ENCODE results near the gene ZNF746.
"Not testable (repeated sequence)": the region's sequence is repeated elsewhere in the genome, so short reads cannot be mapped to it uniquely, and the experiment has no call there.

ZNF746 gene

GRCh38 chr7:149457766-149458165, 39.8 kb downstream of the ZNF746 start:
- DNase-seq = no peak

- no peak for DNase-seq
These were observed 40.8 kb downstream of the ZNF746 start for GRCh38 chr7:149456506-149457421.

- DNase-seq = no peak
These were observed 42.2 kb downstream of the ZNF746 start for GRCh38 chr7:149455175-149455950.

- DNase-seq = no peak
These were observed 42.9 kb downstream of the ZNF746 start for GRCh38 chr7:149454750-149455149.

- DNase-seq = no peak
These were observed 43.6 kb downstream of the ZNF746 start for GRCh38 chr7:149454006-149454405.

- DNase-seq = no peak
These were observed 46.8 kb downstream of the ZNF746 start for GRCh38 chr7:149450821-149451220.

GRCh38 chr7:149449897-149450296, 47.7 kb downstream of the ZNF746 start:
- no peak for DNase-seq

GRCh38 chr7:149448961-149449360, 48.6 kb downstream of the ZNF746 start:
- no peak for DNase-seq

- not testable (repeated sequence) for DNase-seq
These were observed 51.6 kb downstream of the ZNF746 start for GRCh38 chr7:149446026-149446425.

- no peak for DNase-seq
These were observed 53.3 kb downstream of the ZNF746 start for GRCh38 chr7:149444287-149444686.

- no peak for DNase-seq
These were observed 54.1 kb downstream of the ZNF746 start for GRCh38 chr7:149443523-149443922.

- no peak for DNase-seq
These were observed 54.7 kb downstream of the ZNF746 start for GRCh38 chr7:149442924-149443323.

- DNase-seq = no peak
These were observed 57.4 kb downstream of the ZNF746 start for GRCh38 chr7:149440222-149440621.

- DNase-seq = no peak
These were observed 61.3 kb downstream of the ZNF746 start for GRCh38 chr7:149436358-149436757.

- DNase-seq = no peak
These were observed 64.5 kb downstream of the ZNF746 start for GRCh38 chr7:149433124-149433523.

- no peak for DNase-seq
These were observed 65.4 kb downstream of the ZNF746 start for GRCh38 chr7:149432121-149432691.

GRCh38 chr7:149431486-149432120, 66.0 kb downstream of the ZNF746 start:
- DNase-seq = no peak

GRCh38 chr7:149430192-149430591, 67.4 kb downstream of the ZNF746 start:
- DNase-seq = no peak

GRCh38 chr7:149427893-149428292, 69.7 kb downstream of the ZNF746 start:
- no peak for DNase-seq

- no peak for DNase-seq
These were observed 70.4 kb downstream of the ZNF746 start for GRCh38 chr7:149427096-149427680.

GRCh38 chr7:149423449-149424110, 74.0 kb downstream of the ZNF746 start:
- DNase-seq = no peak

- DNase-seq = no peak
These were observed 74.7 kb downstream of the ZNF746 start for GRCh38 chr7:149422914-149423301.

All from fibroblast of upper back skin (primary cell).